B cell (primary cell): ENCODE measurements around the gene PRPF40A. TPM values are rescaled to one million over a fixed set of nuclear protein-coding genes. Genes with fewer than 3 reads are reported as not detected.
"Not testable (repeated sequence)": the region's sequence is repeated elsewhere in the genome, so short reads cannot be mapped to it uniquely, and the experiment has no call there.

Experiments
- ATAC-seq: fragments of 200-7000 bp; cut with Tn5 transposase; one replicate; pipeline ENCODE4 v1.10.0; 2021; ENCODE audit warnings: low read depth, mild to moderate bottlenecking, moderate number of reproducible peaks, moderate library complexity
- CTCF ChIA-PET: fragments of 350-600 bp; sonication (Branson Sonifier 250); formaldehyde crosslinking; loops from one replicate; lab custom pipeline; 2021; ENCODE audit warnings: antibody characterized with exemption, inconsistent platforms; lab: Charles Lee
- POLR2A ChIA-PET: fragments of 350-600 bp; sonication (Branson Sonifier 250); formaldehyde crosslinking; loops from one replicate; lab custom pipeline; 2021; ENCODE audit warnings: antibody characterized with exemption; lab: Charles Lee
- DNase-seq: peaks from one replicate; pipeline ENCODE4 v3.0.0; 2013
- H2AFZ ChIP-seq: 2 replicates; pipeline ENCODE4 v1.6.1; 2012; ENCODE audit warnings: mild to moderate bottlenecking, low read depth, low read length; ENCODE audit not compliant: insufficient read depth, poor library complexity, severe bottlenecking
- H3K27ac ChIP-seq, 2 donors: 1 replicate in 1 of 2; 2 replicates in 1 of 2; pipeline ENCODE4 v1.5.1; 2012 to 2013; ENCODE audit warnings: low read length in 2 of 2, mild to moderate bottlenecking in 2 of 2, moderate library complexity in 1 of 2
- H3K27me3 ChIP-seq, 4 experiments: fragments of 200-600 bp in 1 of 4; sonication (generic) in 1 of 4; replicated peaks in 1 of 4; 1 replicate in 2 of 4; 2 replicates in 2 of 4; pipeline versions ENCODE4 v1.6.1 to v1.7.0; 2013 to 2016; ENCODE audit warnings: low read length in 3 of 4, mild to moderate bottlenecking in 2 of 4, mixed read lengths in 1 of 4, moderate library complexity in 1 of 4; ENCODE audit not compliant: insufficient read depth in 4 of 4, control insufficient read depth in 3 of 4; ENCODE audit errors: control extremely low read depth in 1 of 4
- H3K36me3 ChIP-seq, 2 experiments: replicated peaks in 1 of 2; 1 replicate in 1 of 2; 2 replicates in 1 of 2; pipeline versions ENCODE4 v1.6.1 to v1.7.1; 2013; ENCODE audit warnings: low read length in 1 of 2; ENCODE audit not compliant: insufficient read depth in 2 of 2, control insufficient read depth in 1 of 2; ENCODE audit errors: control extremely low read depth in 1 of 2, extremely low read depth in 1 of 2
- H3K4me1 ChIP-seq, 2 donors: fragments of 200-600 bp in 1 of 2; sonication (generic) in 1 of 2; 1 replicate in 1 of 2; 2 replicates in 1 of 2; pipeline versions ENCODE4 v1.5.1 to v1.6.1; 2013 to 2017; ENCODE audit warnings: low read length in 2 of 2; ENCODE audit not compliant: control insufficient read depth in 2 of 2, insufficient read depth in 2 of 2
- H3K4me2 ChIP-seq: replicated peaks from 2 replicates; pipeline ENCODE3; 2012; ENCODE audit warnings: mild to moderate bottlenecking, low read depth, low read length; ENCODE audit not compliant: poor library complexity, severe bottlenecking
- H3K4me3 ChIP-seq, 5 experiments: fragments of 200-600 bp in 1 of 5; sonication (generic) in 1 of 5; 1 replicate in 3 of 5; 2 replicates in 2 of 5; pipeline versions ENCODE4 v1.5.1 to v1.7.0; 2011 to 2016; ENCODE audit warnings: low read length in 4 of 5, mild to moderate bottlenecking in 4 of 5, low read depth in 2 of 5, control low read depth in 1 of 5, moderate library complexity in 1 of 5; ENCODE audit not compliant: insufficient read depth in 1 of 5; ENCODE audit errors: control extremely low read depth in 1 of 5, extremely low read depth in 1 of 5
- H3K79me2 ChIP-seq: fragments of 200-600 bp; sonication (generic); one replicate; pipeline ENCODE4 v1.6.0; 2016; ENCODE audit warnings: low read length; ENCODE audit not compliant: control insufficient read depth, insufficient read depth
- H3K9ac ChIP-seq: fragments of 200-600 bp; sonication (generic); 2 replicates; pipeline ENCODE4 v1.6.1; 2017; ENCODE audit warnings: mild to moderate bottlenecking, low read length, moderate library complexity
- H3K9me3 ChIP-seq, 3 donors: one replicate each; pipeline versions ENCODE4 v1.6.1 to v1.7.1; 2013; ENCODE audit warnings: low read length in 2 of 3; ENCODE audit not compliant: control insufficient read depth in 2 of 3, insufficient read depth in 1 of 3; ENCODE audit errors: control extremely low read depth in 1 of 3
- H4K20me1 ChIP-seq: 2 replicates; pipeline ENCODE4 v1.6.0; 2012; ENCODE audit warnings: mild to moderate bottlenecking, low read length; ENCODE audit not compliant: insufficient read depth, control insufficient read depth, poor library complexity, severe bottlenecking
- H3K27ac Mint-ChIP-seq: one replicate; pipeline ENCODE4 v1.8.0; 2021; ENCODE audit warnings: mixed read lengths
- H3K27me3 Mint-ChIP-seq: one replicate; pipeline ENCODE4 v1.8.0; 2021; ENCODE audit warnings: mixed read lengths
- H3K4me1 Mint-ChIP-seq: one replicate; pipeline ENCODE4 v1.8.0; 2021; ENCODE audit warnings: mixed read lengths
- H3K4me3 Mint-ChIP-seq: one replicate; pipeline ENCODE4 v1.8.0; 2021; ENCODE audit warnings: mixed read lengths
- H3K9me3 Mint-ChIP-seq: one replicate; pipeline ENCODE4 v1.8.0; 2022; ENCODE audit warnings: mixed read lengths; ENCODE audit not compliant: insufficient read depth
- EZH2 ChIP-seq: IDR thresholded peaks from 2 replicates; pipeline ENCODE4 v1.6.1; 2012; ENCODE audit warnings: borderline replicate concordance, low read depth, mild to moderate bottlenecking, moderate library complexity, low read length; ENCODE audit not compliant: insufficient read depth, poor library complexity, severe bottlenecking
- WGBS: methylation state at CpG from one replicate; pipeline ENCODE4 v1.1.5; 2013; ENCODE audit warnings: missing lambda C conversion rate; ENCODE audit not compliant: insufficient coverage; 5-methylcytosine and 5-hydroxymethylcytosine counted together
- intact Hi-C: fragments of 100-400 bp; cut with micrococcal nuclease; formaldehyde crosslinking; loops from one replicate; pipeline ENCODE4 v1.10.0; 2022
- polyA plus RNA-seq: library from polyadenylated mRNA; depleted of rRNA; stranded (reverse); fragments of >200 nt; gene quantifications from 2 replicates; pipeline ENCODE4 v1.2.3, GENCODE V29; 2012
- total RNA-seq, 2 donors: library from RNA; stranded (reverse); fragments of 120-200 nt in 1 of 2; gene quantifications; 1 replicate in 1 of 2; 2 replicates in 1 of 2; pipeline versions ENCODE4 v1.2.3 to v1.2.4, GENCODE V29; 2013 to 2022
- TF ChIP-seq, protein P1 (sequence below): fragments of 200-600 bp; IDR thresholded peaks from one replicate; pipeline ENCODE4 v1.8.0; 2022; ENCODE audit warnings: antibody characterized with exemption, mild to moderate bottlenecking

PRPF40A gene
- total and polyA plus RNA-seq, 2 donors (not counting 1 experiment from before 2014, with no cell fraction given), result 40.4 to 115 TPM

DNA sequence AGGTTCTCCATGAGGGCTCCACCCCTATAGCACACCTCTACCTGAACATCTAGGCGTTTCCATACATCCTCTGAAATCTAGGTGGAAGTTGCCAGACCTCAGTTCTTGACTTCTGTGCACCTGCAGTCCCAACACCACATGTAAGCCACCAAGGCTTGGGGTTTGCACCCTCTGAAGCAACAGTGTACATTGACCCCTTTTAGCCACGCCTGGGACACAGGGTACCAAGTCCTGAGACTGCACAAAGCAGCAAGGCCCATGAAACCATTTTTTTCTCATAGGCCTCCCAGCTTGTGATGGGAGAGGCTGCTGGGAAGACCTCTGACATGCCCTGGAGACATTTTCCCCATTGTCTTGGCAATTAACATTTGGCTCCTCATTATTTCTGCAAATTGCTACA, 21.2 kb upstream of the PRPF40A start:
- ChIA-PET CTCF (interaction anchor here (1.2 kb wide), 1 partner anchor 8 kb away, joined by 3 read pairs; no protein-coding TSS in a partner anchor), POLR2A (no interaction called here)
- no peaks in the 10 kb centered on the region for H3K27me3 ChIP-seq
- Mint-ChIP-seq H3K9me3 (no peaks in the 10 kb centered on the region), H3K4me3 (no peak overlapping the region), H3K27ac (no peak overlapping the region), H3K27me3 (no peaks in the 10 kb centered on the region), H3K4me1 (no peaks in the 10 kb centered on the region)
- no peak overlapping the region for H3K27ac ChIP-seq
- WGBS, result 93% methylated on average over 2 of the region's 2 CpGs
- no peaks in the 10 kb centered on the region for H3K79me2 ChIP-seq
- H3K4me3 ChIP-seq, result no peak overlapping the region
- no peak overlapping the region for H2AFZ ChIP-seq
- no peak for DNase-seq
- TF ChIP-seq EZH2, result no peak
- TF ChIP-seq, protein P1, sequence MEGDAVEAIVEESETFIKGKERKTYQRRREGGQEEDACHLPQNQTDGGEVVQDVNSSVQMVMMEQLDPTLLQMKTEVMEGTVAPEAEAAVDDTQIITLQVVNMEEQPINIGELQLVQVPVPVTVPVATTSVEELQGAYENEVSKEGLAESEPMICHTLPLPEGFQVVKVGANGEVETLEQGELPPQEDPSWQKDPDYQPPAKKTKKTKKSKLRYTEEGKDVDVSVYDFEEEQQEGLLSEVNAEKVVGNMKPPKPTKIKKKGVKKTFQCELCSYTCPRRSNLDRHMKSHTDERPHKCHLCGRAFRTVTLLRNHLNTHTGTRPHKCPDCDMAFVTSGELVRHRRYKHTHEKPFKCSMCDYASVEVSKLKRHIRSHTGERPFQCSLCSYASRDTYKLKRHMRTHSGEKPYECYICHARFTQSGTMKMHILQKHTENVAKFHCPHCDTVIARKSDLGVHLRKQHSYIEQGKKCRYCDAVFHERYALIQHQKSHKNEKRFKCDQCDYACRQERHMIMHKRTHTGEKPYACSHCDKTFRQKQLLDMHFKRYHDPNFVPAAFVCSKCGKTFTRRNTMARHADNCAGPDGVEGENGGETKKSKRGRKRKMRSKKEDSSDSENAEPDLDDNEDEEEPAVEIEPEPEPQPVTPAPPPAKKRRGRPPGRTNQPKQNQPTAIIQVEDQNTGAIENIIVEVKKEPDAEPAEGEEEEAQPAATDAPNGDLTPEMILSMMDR, result no peak
- H3K36me3 ChIP-seq, result peaks cover 6 to 31% of the 10 kb centered on the region in 2 experiments
- peaks cover 0 to 4% (median 0%) of the 10 kb centered on the region in 3 donors for H3K9me3 ChIP-seq
- H3K4me2 ChIP-seq, result no peak overlapping the region
- ATAC-seq, result no peak
- H4K20me1 ChIP-seq, result no peaks in the 10 kb centered on the region
- H3K9ac ChIP-seq, result no peak overlapping the region
- H3K4me1 ChIP-seq, result no peaks in the 10 kb centered on the region
- intact Hi-C loops, result no loop called here

DNA sequence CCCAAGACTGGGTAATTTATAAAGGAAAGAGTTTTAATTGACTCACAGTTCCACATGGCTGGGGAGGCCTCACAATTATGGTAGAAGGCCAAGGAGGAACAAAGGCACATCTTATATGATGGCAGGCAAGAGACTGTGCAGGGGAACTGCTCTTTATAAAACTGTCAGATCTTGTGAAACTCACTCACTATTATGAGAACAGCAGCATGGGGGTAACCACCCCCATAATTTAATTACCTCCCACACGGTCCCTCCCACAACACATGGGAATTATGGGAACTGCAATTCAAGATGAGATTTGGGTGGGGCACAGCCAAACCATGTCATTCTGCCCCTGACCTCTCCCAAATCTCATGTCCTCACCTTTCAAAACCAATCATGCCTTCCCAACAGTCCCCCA, 20.2 kb upstream of the PRPF40A start:
- POLR2A ChIA-PET, H3K27ac ChIP-seq, H3K4me3 ChIP-seq, ATAC-seq, H3K4me1 ChIP-seq, H3K9me3 Mint-ChIP-seq, H3K4me1 Mint-ChIP-seq, H3K27me3 Mint-ChIP-seq, H3K4me3 Mint-ChIP-seq, H3K79me2 ChIP-seq, intact Hi-C loops, H2AFZ ChIP-seq, H3K27ac Mint-ChIP-seq, H3K9me3 ChIP-seq, DNase-seq, H3K4me2 ChIP-seq, CTCF ChIA-PET, H3K27me3 ChIP-seq, H4K20me1 ChIP-seq, H3K9ac ChIP-seq: not testable (repeated sequence)
- 100% methylated on average over 1 of the region's 1 CpG for WGBS
- peaks cover 6 to 31% of the 10 kb centered on the region in 2 experiments for H3K36me3 ChIP-seq
